ENCODE data around the gene GLRX. TPM values are rescaled to one million over a fixed set of nuclear protein-coding genes. Genes with fewer than 3 reads are reported as not detected.

GLRX gene
- total RNA-seq, 2 donors from 2014 or later, result 18.9 to 26.3 TPM

- peak; percentile 28 for DNase-seq
- peaks cover 42% of the 10 kb centered on the region for H3K4me1 Mint-ChIP-seq
- Histone ChIP-seq H3K27me3 (ENCODE audit: control insufficient read depth, insufficient read depth, low read length, poor library complexity, severe bottlenecking) (no peaks in the 10 kb centered on the region), H3K9ac (ENCODE audit: extremely low read depth, low read length, poor library complexity, severe bottlenecking) (no peak overlapping the region), H3K4me1 (ENCODE audit: control insufficient read depth, insufficient read depth, low read length) (peaks cover 16% of the 10 kb centered on the region), H3K27ac (ENCODE audit: low read depth, low read length) (no peak overlapping the region), H3K4me3 (ENCODE audit: low read length) (no peak overlapping the region), H3K36me3 (ENCODE audit: control insufficient read depth, insufficient read depth, low read length) (peaks cover 2% of the 10 kb centered on the region), H3K9me3 (ENCODE audit: control insufficient read depth, low read length) (peaks cover 12% of the 10 kb centered on the region)
- peaks cover 3% of the 10 kb centered on the region for H3K27me3 Mint-ChIP-seq (ENCODE audit: insufficient read depth)
- WGBS, 2 experiments (ENCODE audit: insufficient coverage in 1 of 2, insufficient read length in 1 of 2), result 92% methylated on average over 7 of the region's 7 CpGs; no CpG with 5 or more reads in 1 of the 2 experiments
- peaks cover 7% of the 10 kb centered on the region for H3K9me3 Mint-ChIP-seq
- H3K27ac Mint-ChIP-seq, result no peak overlapping the region
- TF ChIP-seq CTCF (conservative IDR thresholded peaks at IDR 0.05), result no peak
- H3K36me3 Mint-ChIP-seq (ENCODE audit: low read depth), result peaks cover 18% of the 10 kb centered on the region
- H3K4me3 Mint-ChIP-seq, result no peak overlapping the region
Observed at GRCh38 chr5:95808013-95808685, 14.4 kb downstream of the GLRX start.

GRCh38 chr5:95806687-95807086 is 15.8 kb downstream of the GLRX start:
- H3K27me3 ChIP-seq (ENCODE audit: control insufficient read depth, insufficient read depth, low read length, poor library complexity, severe bottlenecking), result no peaks in the 10 kb centered on the region
- no peak overlapping the region for H3K27ac ChIP-seq (ENCODE audit: low read depth, low read length)
- no peak for DNase-seq
- H3K4me3 ChIP-seq (ENCODE audit: low read length), result no peak overlapping the region
- no peak for TF ChIP-seq CTCF (conservative IDR thresholded peaks at IDR 0.05)
- Mint-ChIP-seq H3K4me3 (no peak overlapping the region), H3K36me3 (ENCODE audit: low read depth) (peaks cover 17% of the 10 kb centered on the region), H3K27me3 (ENCODE audit: insufficient read depth) (peaks cover 3% of the 10 kb centered on the region), H3K9me3 (peaks cover 7% of the 10 kb centered on the region), H3K27ac (no peak overlapping the region), H3K4me1 (peaks cover 34% of the 10 kb centered on the region)
- 89% methylated on average over 7 of the region's 7 CpGs for WGBS, 2 experiments (ENCODE audit: insufficient coverage in 1 of 2, insufficient read length in 1 of 2)
- no peaks in the 10 kb centered on the region for H3K36me3 ChIP-seq (ENCODE audit: control insufficient read depth, insufficient read depth, low read length)
- H3K9ac ChIP-seq (ENCODE audit: extremely low read depth, low read length, poor library complexity, severe bottlenecking), result no peak overlapping the region
- peaks cover 12% of the 10 kb centered on the region for H3K9me3 ChIP-seq (ENCODE audit: control insufficient read depth, low read length)
- peaks cover 12% of the 10 kb centered on the region for H3K4me1 ChIP-seq (ENCODE audit: control insufficient read depth, insufficient read depth, low read length)

- 82 to 89% methylated on average over 4 to 6 of the region's 6 CpGs for WGBS, 2 experiments (ENCODE audit: insufficient coverage in 1 of 2, insufficient read length in 1 of 2)
- Histone ChIP-seq H3K9me3 (ENCODE audit: control insufficient read depth, low read length) (peaks cover 12% of the 10 kb centered on the region), H3K4me1 (ENCODE audit: control insufficient read depth, insufficient read depth, low read length) (peaks cover 5% of the 10 kb centered on the region), H3K36me3 (ENCODE audit: control insufficient read depth, insufficient read depth, low read length) (no peaks in the 10 kb centered on the region), H3K27ac (ENCODE audit: low read depth, low read length) (no peak overlapping the region), H3K27me3 (ENCODE audit: control insufficient read depth, insufficient read depth, low read length, poor library complexity, severe bottlenecking) (no peaks in the 10 kb centered on the region), H3K9ac (ENCODE audit: extremely low read depth, low read length, poor library complexity, severe bottlenecking) (no peak overlapping the region), H3K4me3 (ENCODE audit: low read length) (no peak overlapping the region)
- Mint-ChIP-seq H3K9me3 (peaks cover 7% of the 10 kb centered on the region), H3K27ac (no peak overlapping the region), H3K27me3 (ENCODE audit: insufficient read depth) (peaks cover 3% of the 10 kb centered on the region), H3K4me1 (peaks cover 19% of the 10 kb centered on the region), H3K36me3 (ENCODE audit: low read depth) (peaks cover 19% of the 10 kb centered on the region), H3K4me3 (no peak overlapping the region)
- DNase-seq, result peak; percentile 2
- TF ChIP-seq CTCF (conservative IDR thresholded peaks at IDR 0.05), result no peak
Observed at GRCh38 chr5:95804736-95805539, 17.6 kb downstream of the GLRX start.
